H1 (cell line): ENCODE results near the gene PIM1. TPM values are rescaled to one million over a fixed set of nuclear protein-coding genes. Genes with fewer than 3 reads are reported as not detected.

Source experiments
- CTCF ChIA-PET: fragments of 300-600 bp; sonication (Branson Sonifier 250); formaldehyde crosslinking; loops from one replicate; lab custom pipeline; 2021; ENCODE audit not compliant: partially characterized antibody; lab: Charles Lee
- POLR2A ChIA-PET: fragments of 300-600 bp; sonication (Branson Sonifier 250); formaldehyde crosslinking; loops from one replicate; lab custom pipeline; 2021; ENCODE audit warnings: inconsistent platforms; ENCODE audit not compliant: partially characterized antibody; lab: Charles Lee
- DNase-seq, 2 experiments: peaks; one replicate each; pipeline versions ENCODE4 v3.0.0 to v3.0.0-alpha.2; 2010 to 2022; ENCODE audit warnings: low spot score in 2 of 2, low read depth in 1 of 2, mixed read lengths in 1 of 2
- FAIRE-seq: peaks from 2 replicates; lab custom pipeline; 2011; peaks lifted over from hg19 to GRCh38; lab: Jason Lieb, UNC
- H2AFZ ChIP-seq: 2 replicates; pipeline ENCODE4 v1.8.1; 2012; ENCODE audit warnings: low read length, inconsistent platforms
- H2AK5ac ChIP-seq: 2 replicates; pipeline ENCODE4 v1.6.1; 2013; ENCODE audit warnings: low read depth, low read length
- H2BK120ac ChIP-seq: replicated peaks from 2 replicates; pipeline ENCODE3; 2013; ENCODE audit warnings: low read depth, low read length, inconsistent platforms
- H2BK12ac ChIP-seq: 2 replicates; pipeline ENCODE4 v1.6.1; 2013; ENCODE audit warnings: low read depth, low read length
- H2BK15ac ChIP-seq: 2 replicates; pipeline ENCODE4 v1.6.1; 2013; ENCODE audit warnings: low read length
- H2BK20ac ChIP-seq: 2 replicates; pipeline ENCODE4 v1.6.1; 2013; ENCODE audit warnings: low read length
- H2BK5ac ChIP-seq: 2 replicates; pipeline ENCODE4 v1.6.1; 2013; ENCODE audit warnings: low read depth, low read length
- H3K14ac ChIP-seq: 2 replicates; pipeline ENCODE4 v1.6.1; 2013; ENCODE audit warnings: inconsistent platforms; ENCODE audit not compliant: insufficient read length
- H3K18ac ChIP-seq: 2 replicates; pipeline ENCODE4 v1.6.1; 2013; ENCODE audit warnings: low read length; ENCODE audit errors: extremely low read depth
- H3K23ac ChIP-seq: 2 replicates; pipeline ENCODE4 v1.6.1; 2013; ENCODE audit warnings: inconsistent platforms; ENCODE audit not compliant: insufficient read length
- H3K23me2 ChIP-seq: 2 replicates; pipeline ENCODE4 v1.6.1; 2013; ENCODE audit warnings: low read depth, low read length
- H3K27ac ChIP-seq: 2 replicates; pipeline ENCODE4 v1.6.1; 2011; ENCODE audit warnings: low read depth, low read length, inconsistent platforms
- H3K27me3 ChIP-seq, 4 experiments: replicated peaks in 1 of 4; 1 replicate in 1 of 4; 2 replicates in 3 of 4; pipeline versions ENCODE4 v1.6.1 to v1.8.1; 2011 to 2013; ENCODE audit warnings: low read length in 3 of 4, mild to moderate bottlenecking in 3 of 4, inconsistent platforms in 2 of 4, mixed read lengths in 2 of 4, moderate library complexity in 1 of 4; ENCODE audit not compliant: control insufficient read depth in 3 of 4, insufficient read depth in 3 of 4; ENCODE audit errors: extremely low read depth in 1 of 4
- H3K36me3 ChIP-seq, 4 experiments: 2 replicates each; pipeline versions ENCODE4 v1.6.1 to v1.8.1; 2011 to 2013; ENCODE audit warnings: mild to moderate bottlenecking in 4 of 4, low read length in 3 of 4, moderate library complexity in 2 of 4, control low read depth in 1 of 4, inconsistent platforms in 1 of 4; ENCODE audit not compliant: insufficient read depth in 4 of 4, control insufficient read depth in 2 of 4
- H3K4ac ChIP-seq: replicated peaks from 2 replicates; pipeline ENCODE3; 2013; ENCODE audit warnings: low read length, low read depth, mixed read lengths, inconsistent platforms; ENCODE audit not compliant: insufficient read length
- H3K4me1 ChIP-seq, 4 experiments: replicated peaks in 1 of 4; 1 replicate in 1 of 4; 2 replicates in 3 of 4; pipeline versions ENCODE4 v1.6.1 to v1.8.1; 2011 to 2013; ENCODE audit warnings: low read length in 3 of 4, inconsistent platforms in 2 of 4, mixed read lengths in 1 of 4; ENCODE audit not compliant: insufficient read depth in 4 of 4, control insufficient read depth in 3 of 4
- H3K4me2 ChIP-seq, 2 experiments: 2 replicates each; pipeline versions ENCODE4 v1.6.1 to v1.8.1; 2011 to 2013; ENCODE audit warnings: low read depth in 2 of 2, low read length in 2 of 2, control low read depth in 1 of 2, inconsistent platforms in 1 of 2, mild to moderate bottlenecking in 1 of 2; ENCODE audit not compliant: insufficient read depth in 1 of 2
- H3K4me3 ChIP-seq, 4 experiments: fragments of 200-600, 300-600 bp in 1 of 4; sonication (generic), shearing (Covaris generic), sonication (Bioruptor Twin) in 1 of 4; 2 replicates each; pipeline versions ENCODE4 v1.5.1 to v1.8.1; 2011 to 2016; ENCODE audit warnings: low read length in 4 of 4, low read depth in 3 of 4, control low read depth in 2 of 4, inconsistent platforms in 2 of 4, mild to moderate bottlenecking in 2 of 4, mixed read lengths in 1 of 4, moderate library complexity in 1 of 4; ENCODE audit not compliant: insufficient read depth in 2 of 4; ENCODE audit errors: extremely low read depth in 1 of 4
- H3K56ac ChIP-seq: replicated peaks from 2 replicates; pipeline ENCODE3; 2013; ENCODE audit warnings: low read depth, mild to moderate bottlenecking, mixed read lengths, low read length, inconsistent platforms; ENCODE audit not compliant: insufficient read length
- H3K79me1 ChIP-seq: 2 replicates; pipeline ENCODE4 v1.6.1; 2013; ENCODE audit warnings: low read depth, low read length, control low read depth
- H3K79me2 ChIP-seq, 2 experiments: 2 replicates each; pipeline versions ENCODE4 v1.6.1 to v1.8.1; 2012 to 2013; ENCODE audit warnings: low read length in 2 of 2, mild to moderate bottlenecking in 2 of 2, inconsistent platforms in 1 of 2; ENCODE audit not compliant: insufficient read depth in 2 of 2, control insufficient read depth in 1 of 2
- H3K9ac ChIP-seq, 4 experiments: replicated peaks in 1 of 4; 1 replicate in 1 of 4; 2 replicates in 3 of 4; pipeline versions ENCODE4 v1.6.1 to v1.8.1; 2011 to 2013; ENCODE audit warnings: low read depth in 3 of 4, low read length in 3 of 4, control low read depth in 2 of 4, mild to moderate bottlenecking in 2 of 4, moderate library complexity in 2 of 4, inconsistent platforms in 1 of 4; ENCODE audit errors: extremely low read depth in 1 of 4
- H3K9me3 ChIP-seq, 2 experiments: 2 replicates each; pipeline versions ENCODE4 v1.6.1 to v1.8.1; 2012 to 2013; ENCODE audit warnings: mild to moderate bottlenecking in 2 of 2, moderate library complexity in 2 of 2, control low read depth in 1 of 2, inconsistent platforms in 1 of 2, low read depth in 1 of 2, low read length in 1 of 2, mixed read lengths in 1 of 2; ENCODE audit not compliant: insufficient read depth in 2 of 2
- H4K20me1 ChIP-seq, 2 experiments: replicated peaks in 1 of 2; 2 replicates each; pipeline versions ENCODE3 to v1.8.1; 2011 to 2013; ENCODE audit warnings: inconsistent platforms in 2 of 2, low read length in 2 of 2, mild to moderate bottlenecking in 1 of 2; ENCODE audit not compliant: insufficient read depth in 2 of 2, control insufficient read depth in 1 of 2
- H4K5ac ChIP-seq: 2 replicates; pipeline ENCODE4 v1.6.1; 2013; ENCODE audit warnings: low read length, low read depth, mixed read lengths, inconsistent platforms; ENCODE audit not compliant: insufficient read length
- H4K8ac ChIP-seq: 2 replicates; pipeline ENCODE4 v1.8.0; 2013; ENCODE audit warnings: mild to moderate bottlenecking, moderate library complexity, low read length, inconsistent platforms; ENCODE audit not compliant: insufficient read depth; ENCODE audit errors: extremely low read depth
- H4K91ac ChIP-seq: replicated peaks from 2 replicates; pipeline ENCODE3; 2013; ENCODE audit warnings: low read length, mixed read lengths, inconsistent platforms; ENCODE audit not compliant: insufficient read length
- MAFK ChIP-seq: IDR thresholded peaks from 2 replicates; pipeline ENCODE4 v1.6.1; 2012; ENCODE audit warnings: low read depth, mild to moderate bottlenecking, improper control_type of control experiment, low read length
- WGBS, 2 experiments: shearing (Covaris generic) in 1 of 2; methylation state at CpG; one replicate each; pipeline versions ENCODE4 v1.1.6 to v1.1.7; 2013 to 2015; ENCODE audit warnings: low lambda C conversion rate in 2 of 2, mixed read lengths in 2 of 2, inconsistent platforms in 1 of 2, low coverage in 1 of 2, missing lambda C conversion rate in 1 of 2; ENCODE audit not compliant: insufficient replicate concordance in 2 of 2, insufficient coverage in 1 of 2, insufficient read length in 1 of 2; ENCODE audit errors: extremely low coverage in 1 of 2, missing lambda C conversion rate in 1 of 2; 5-methylcytosine and 5-hydroxymethylcytosine counted together
- polyA plus RNA-seq, 7 experiments: library from polyadenylated mRNA; depleted of rRNA in 3 of 7; stranded (reverse) in 5 of 7; unstranded in 2 of 7; fragments of >200 nt in 5 of 7; fragments of 200-250 nt in 2 of 7; gene quantifications; 1 replicate in 5 of 7; 2 replicates in 1 of 7; 4 replicates in 1 of 7; pipeline versions ENCODE4 v1.2.1 to v1.2.3, GENCODE V29; 2011 to 2013; ENCODE audit warnings: missing spikeins in 2 of 7, mixed read lengths in 2 of 7
- total RNA-seq: library from RNA; stranded (reverse); fragmentation: NEBNext Ultra II Directional; extraction: Animal tissue kit (Norgen Biotek cat#: 25700); gene quantifications from 2 replicates; pipeline ENCODE4 v1.2.1, GENCODE V29; 2021
- TF ChIP-seq, protein P1 (sequence below): IDR thresholded peaks from 2 replicates; pipeline ENCODE4 v1.6.1; 2011; ENCODE audit warnings: low read depth, mild to moderate bottlenecking, low read length; ENCODE audit not compliant: insufficient read depth

The PIM1 gene
- total and polyA plus RNA-seq, 2 of the 8 experiments (the other 6 are each of a cell fraction or from before 2014, with no cell fraction given), result 25.5 to 94.9 TPM

GRCh38 chr6:37208793-37209192, 38.8 kb downstream of the PIM1 start:
- Histone ChIP-seq H3K79me2 (no peaks in the 10 kb centered on the region), H3K23me2 (peaks cover 5% of the 10 kb centered on the region; the same call in 1 of the 2 replicates), H3K23ac (no peak overlapping the region), H4K8ac (no peak overlapping the region), H2BK20ac (no peak overlapping the region), H3K18ac (no peak overlapping the region), H4K20me1 (peaks cover 0 to 4% of the 10 kb centered on the region in 2 experiments), H3K9me3 (no peaks in the 10 kb centered on the region), H4K5ac (no peak overlapping the region), H3K79me1 (no peaks in the 10 kb centered on the region), H3K56ac (no peak overlapping the region), H3K14ac (no peak overlapping the region), H2AFZ (no peak overlapping the region), H3K4me3 (no peak overlapping the region), H2AK5ac (no peak overlapping the region), H3K27me3 (no peaks in the 10 kb centered on the region), H3K27ac (no peak overlapping the region), H2BK120ac (no peak overlapping the region), H2BK15ac (no peak overlapping the region), H3K4ac (no peak overlapping the region), H3K36me3 (no peaks in the 10 kb centered on the region), H3K9ac (no peak overlapping the region), H4K91ac (no peak overlapping the region), H2BK12ac (no peak overlapping the region), H3K4me2 (no peak overlapping the region), H2BK5ac (no peak overlapping the region), H3K4me1 (no peaks in the 10 kb centered on the region; a peak in 1 of 7 replicates)
- FAIRE-seq, result no peak
- DNase-seq, result no peak
- WGBS, 2 experiments, result 99% methylated on average over 7 of the region's 7 CpGs; no CpG with 5 or more reads in 1 of the 2 experiments
- TF ChIP-seq, protein P1, sequence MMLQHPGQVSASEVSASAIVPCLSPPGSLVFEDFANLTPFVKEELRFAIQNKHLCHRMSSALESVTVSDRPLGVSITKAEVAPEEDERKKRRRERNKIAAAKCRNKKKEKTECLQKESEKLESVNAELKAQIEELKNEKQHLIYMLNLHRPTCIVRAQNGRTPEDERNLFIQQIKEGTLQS, result no peak
- TF ChIP-seq MAFK, result no peak
- CTCF ChIA-PET, result interaction anchor here (0.7 to 34.9 kb wide), 37 partner anchors 9 to 359 kb away, joined by 3 to 866 read pairs (median 5); partner anchors contain the start of gene C6orf89
- POLR2A ChIA-PET, result interaction anchor here (0.6 to 2.2 kb wide), 7 partner anchors 9 to 179 kb away, joined by 3 to 6 read pairs (median 3); no protein-coding TSS in a partner anchor
